NCI-H187 treated with DMSO at 0.1 percent for 48 hours (cell line): ENCODE data around the gene SMIM41.

Experiments
- DNase-seq: peaks from one replicate; lab custom pipeline; 2025; lab: John Stamatoyannopoulos, UW

Gene SMIM41

GRCh38 chr12:52050758-52051541, 28.6 kb upstream of the SMIM41 start, which contains the start of gene NR4A1:
TSS of gene NR4A1 (plus strand) at chr12:52051442. CDS start at chr12:52054329, 2,887 bp downstream.
- no peak for DNase-seq

GRCh38 chr12:52052468-52053186, 26.9 kb upstream of the SMIM41 start:
- DNase-seq = no peak

- DNase-seq = no peak
Measured at GRCh38 chr12:52053536-52054209, 25.8 kb upstream of the SMIM41 start.

GRCh38 chr12:52054231-52054832, 25.2 kb upstream of the SMIM41 start:
- DNase-seq = no peak

GRCh38 chr12:52054833-52055730, 24.4 kb upstream of the SMIM41 start:
- DNase-seq = no peak

- no peak for DNase-seq
Measured at GRCh38 chr12:52055731-52056711, 23.5 kb upstream of the SMIM41 start.

- DNase-seq = no peak
Measured at GRCh38 chr12:52056801-52057637, 22.5 kb upstream of the SMIM41 start.

- DNase-seq = no peak
Measured at GRCh38 chr12:52057638-52058576, 21.6 kb upstream of the SMIM41 start.

GRCh38 chr12:52058631-52059361, 20.7 kb upstream of the SMIM41 start:
- no peak for DNase-seq

- DNase-seq = no peak
Measured at GRCh38 chr12:52059582-52060497, 19.7 kb upstream of the SMIM41 start.

- DNase-seq = no peak
Measured at GRCh38 chr12:52060498-52061177, 18.9 kb upstream of the SMIM41 start.

- DNase-seq = no peak
Measured at GRCh38 chr12:52061470-52062166, 17.9 kb upstream of the SMIM41 start.

- no peak for DNase-seq
Measured at GRCh38 chr12:52062167-52063081, 17.1 kb upstream of the SMIM41 start.
